Astrocyte (in vitro differentiated cells and primary cell): ENCODE measurements around the gene ELMO3. TPM values are rescaled to one million over a fixed set of nuclear protein-coding genes. Genes with fewer than 3 reads are reported as not detected.

ENCODE experiments used
- DNase-seq: peaks from one replicate; pipeline ENCODE4 v3.0.0-alpha.2; 2010; ENCODE audit warnings: low read depth
- FAIRE-seq: peaks from 2 replicates; lab custom pipeline; 2011; peaks lifted over from hg19 to GRCh38; lab: Jason Lieb, UNC
- H2AFZ ChIP-seq: 2 replicates; pipeline ENCODE4 v1.6.0; 2012; ENCODE audit warnings: low read depth, low read length, inconsistent platforms
- H3K27ac ChIP-seq: 2 replicates; pipeline ENCODE4 v1.5.1; 2011; ENCODE audit warnings: low read depth, low read length, inconsistent platforms
- H3K27me3 ChIP-seq: 2 replicates; pipeline ENCODE4 v1.6.0; 2011; ENCODE audit warnings: low read length, inconsistent platforms; ENCODE audit not compliant: insufficient read depth
- H3K36me3 ChIP-seq: 2 replicates; pipeline ENCODE4 v1.5.1; 2011; ENCODE audit warnings: low read length, inconsistent platforms; ENCODE audit not compliant: insufficient read depth
- H3K4me1 ChIP-seq: 2 replicates; pipeline ENCODE4 v1.5.1; 2011; ENCODE audit warnings: low read length, inconsistent platforms; ENCODE audit not compliant: insufficient read depth
- H3K4me2 ChIP-seq: 2 replicates; pipeline ENCODE4 v1.6.0; 2012; ENCODE audit warnings: low read length, inconsistent platforms
- H3K4me3 ChIP-seq: 2 replicates; pipeline ENCODE4 v1.5.1; 2011; ENCODE audit warnings: low read depth, mild to moderate bottlenecking, low read length, inconsistent platforms; ENCODE audit not compliant: insufficient read depth
- H3K79me2 ChIP-seq: 2 replicates; pipeline ENCODE4 v1.6.0; 2012; ENCODE audit warnings: mild to moderate bottlenecking, low read length, inconsistent platforms; ENCODE audit not compliant: insufficient read depth
- H3K9ac ChIP-seq: 2 replicates; pipeline ENCODE4 v1.6.0; 2012; ENCODE audit warnings: mild to moderate bottlenecking, low read length, inconsistent platforms
- H3K9me3 ChIP-seq: 2 replicates; pipeline ENCODE4 v1.5.1; 2012; ENCODE audit warnings: low read depth, mild to moderate bottlenecking, low read length, inconsistent platforms; ENCODE audit not compliant: insufficient read depth
- H4K20me1 ChIP-seq: 2 replicates; pipeline ENCODE4 v1.6.0; 2012; ENCODE audit warnings: low read length, inconsistent platforms; ENCODE audit not compliant: insufficient read depth
- H3K27ac Mint-ChIP-seq: one replicate; pipeline ENCODE4 v1.8.0; 2021; ENCODE audit warnings: mild to moderate bottlenecking, mixed read lengths; ENCODE audit not compliant: unreplicated experiment
- H3K27me3 Mint-ChIP-seq: one replicate; pipeline ENCODE4 v1.8.0; 2021; ENCODE audit warnings: low read depth, mixed read lengths; ENCODE audit not compliant: unreplicated experiment
- H3K36me3 Mint-ChIP-seq: one replicate; pipeline ENCODE4 v1.8.0; 2021; ENCODE audit warnings: low read depth, mixed read lengths; ENCODE audit not compliant: unreplicated experiment
- H3K4me1 Mint-ChIP-seq: one replicate; pipeline ENCODE4 v1.8.0; 2021; ENCODE audit warnings: low read depth, mixed read lengths; ENCODE audit not compliant: unreplicated experiment
- H3K4me3 Mint-ChIP-seq: one replicate; pipeline ENCODE4 v1.8.0; 2021; ENCODE audit warnings: mild to moderate bottlenecking, moderate library complexity, mixed read lengths; ENCODE audit not compliant: unreplicated experiment
- H3K9me3 Mint-ChIP-seq: one replicate; pipeline ENCODE4 v1.8.0; 2021; ENCODE audit warnings: mild to moderate bottlenecking, mixed read lengths; ENCODE audit not compliant: unreplicated experiment
- EZH2 ChIP-seq: IDR thresholded peaks from 2 replicates; pipeline ENCODE4 v1.6.1; 2012; ENCODE audit warnings: mild to moderate bottlenecking, low read length, inconsistent platforms; ENCODE audit not compliant: insufficient read depth
- total RNA-seq: library from RNA; stranded (reverse); gene quantifications from 2 replicates; pipeline ENCODE4 v1.2.1, GENCODE V29; 2021
- TF ChIP-seq, protein P1 (sequence below): IDR thresholded peaks from 2 replicates; pipeline ENCODE4 v1.5.1; 2011; ENCODE audit warnings: low read depth, mild to moderate bottlenecking, inconsistent platforms, low read length, moderate library complexity; ENCODE audit not compliant: insufficient read depth

Gene ELMO3
- total RNA-seq, 1 donor from 2014 or later = 1.4 TPM

DNA sequence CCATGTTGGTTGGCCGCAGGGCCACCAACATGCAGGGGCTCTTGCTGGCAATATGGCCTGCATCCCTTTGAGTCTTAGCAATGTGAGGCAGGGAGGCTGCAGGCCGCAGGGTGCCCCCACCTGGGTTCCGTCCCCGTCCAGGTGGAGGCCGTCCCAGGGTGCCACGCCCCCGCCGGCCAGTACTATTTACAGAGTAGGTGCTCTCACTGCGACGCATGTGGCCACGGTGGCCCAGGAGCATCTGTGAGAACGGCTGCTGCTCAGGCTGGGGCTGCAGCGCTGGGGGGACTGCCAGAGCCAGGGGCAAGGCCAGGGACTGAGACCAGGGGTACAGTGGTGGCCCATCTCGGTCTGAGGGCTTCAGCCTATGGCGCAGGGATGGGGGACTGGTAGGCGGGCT is 18.8 kb upstream of the ELMO3 start:
- DNase-seq (no peak), FAIRE-seq (no peak)
- H3K36me3 ChIP-seq = no peaks in the 10 kb centered on the region
- H3K9me3 Mint-ChIP-seq = peaks cover 2% of the 10 kb centered on the region
- H3K27me3 Mint-ChIP-seq = peaks cover 14% of the 10 kb centered on the region
- H3K36me3 Mint-ChIP-seq = peaks cover 16% of the 10 kb centered on the region
- no peak overlapping the region for H2AFZ ChIP-seq
- H3K27ac ChIP-seq = no peak overlapping the region
- TF ChIP-seq EZH2 = no peak
- TF ChIP-seq, protein P1, sequence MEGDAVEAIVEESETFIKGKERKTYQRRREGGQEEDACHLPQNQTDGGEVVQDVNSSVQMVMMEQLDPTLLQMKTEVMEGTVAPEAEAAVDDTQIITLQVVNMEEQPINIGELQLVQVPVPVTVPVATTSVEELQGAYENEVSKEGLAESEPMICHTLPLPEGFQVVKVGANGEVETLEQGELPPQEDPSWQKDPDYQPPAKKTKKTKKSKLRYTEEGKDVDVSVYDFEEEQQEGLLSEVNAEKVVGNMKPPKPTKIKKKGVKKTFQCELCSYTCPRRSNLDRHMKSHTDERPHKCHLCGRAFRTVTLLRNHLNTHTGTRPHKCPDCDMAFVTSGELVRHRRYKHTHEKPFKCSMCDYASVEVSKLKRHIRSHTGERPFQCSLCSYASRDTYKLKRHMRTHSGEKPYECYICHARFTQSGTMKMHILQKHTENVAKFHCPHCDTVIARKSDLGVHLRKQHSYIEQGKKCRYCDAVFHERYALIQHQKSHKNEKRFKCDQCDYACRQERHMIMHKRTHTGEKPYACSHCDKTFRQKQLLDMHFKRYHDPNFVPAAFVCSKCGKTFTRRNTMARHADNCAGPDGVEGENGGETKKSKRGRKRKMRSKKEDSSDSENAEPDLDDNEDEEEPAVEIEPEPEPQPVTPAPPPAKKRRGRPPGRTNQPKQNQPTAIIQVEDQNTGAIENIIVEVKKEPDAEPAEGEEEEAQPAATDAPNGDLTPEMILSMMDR = no peak
- no peak overlapping the region for H3K4me3 ChIP-seq
- no peak overlapping the region for H3K4me2 ChIP-seq
- H3K4me1 ChIP-seq = peaks cover 32% of the 10 kb centered on the region
- H3K9ac ChIP-seq = no peak overlapping the region
- peaks cover 3% of the 10 kb centered on the region for H3K4me1 Mint-ChIP-seq
- H3K4me3 Mint-ChIP-seq = no peak overlapping the region
- peaks cover 66% of the 10 kb centered on the region for H4K20me1 ChIP-seq
- peaks cover 23% of the 10 kb centered on the region for H3K79me2 ChIP-seq
- no peaks in the 10 kb centered on the region for H3K27me3 ChIP-seq
- H3K27ac Mint-ChIP-seq = no peak overlapping the region
- no peaks in the 10 kb centered on the region for H3K9me3 ChIP-seq

DNA sequence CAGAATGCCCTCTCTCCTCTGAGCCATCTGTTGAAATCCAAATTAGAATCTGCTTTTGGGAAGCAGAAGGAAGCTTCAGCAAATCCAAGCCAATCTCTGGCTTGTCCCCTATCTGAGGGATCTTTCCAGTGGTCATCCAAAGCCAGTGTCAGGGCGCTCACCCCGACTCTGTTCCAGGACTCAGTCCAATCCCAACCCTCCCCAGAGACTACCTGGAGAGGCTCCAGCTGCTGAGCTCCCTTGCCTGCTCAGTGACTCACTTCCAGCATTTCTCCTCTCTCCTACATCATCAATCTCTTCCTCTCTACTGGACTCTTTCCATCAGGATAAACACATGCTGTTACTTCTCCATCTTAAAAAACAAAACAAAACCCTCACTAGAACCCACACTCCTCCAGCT is 17.6 kb upstream of the ELMO3 start:
- H3K36me3 Mint-ChIP-seq = peaks cover 12% of the 10 kb centered on the region
- H3K4me1 Mint-ChIP-seq = peaks cover 10% of the 10 kb centered on the region
- TF ChIP-seq, protein P1 = no peak
- no peak for TF ChIP-seq EZH2
- H3K9ac ChIP-seq = no peak overlapping the region
- H2AFZ ChIP-seq = no peak overlapping the region
- peaks cover 71% of the 10 kb centered on the region for H4K20me1 ChIP-seq
- H3K27me3 Mint-ChIP-seq = peaks cover 14% of the 10 kb centered on the region
- H3K4me3 ChIP-seq = no peak overlapping the region
- H3K36me3 ChIP-seq = no peaks in the 10 kb centered on the region
- peak; percentile 79 for DNase-seq
- no peak overlapping the region for H3K27ac Mint-ChIP-seq
- H3K4me1 ChIP-seq = peaks cover 33% of the 10 kb centered on the region
- no peak for FAIRE-seq
- H3K4me3 Mint-ChIP-seq = no peak overlapping the region
- H3K4me2 ChIP-seq = peak overlapping the region; percentile 64
- peaks cover 23% of the 10 kb centered on the region for H3K79me2 ChIP-seq
- H3K27ac ChIP-seq = no peak overlapping the region
- no peaks in the 10 kb centered on the region for H3K27me3 ChIP-seq
- H3K9me3 Mint-ChIP-seq = peaks cover 2% of the 10 kb centered on the region
- no peaks in the 10 kb centered on the region for H3K9me3 ChIP-seq

DNA sequence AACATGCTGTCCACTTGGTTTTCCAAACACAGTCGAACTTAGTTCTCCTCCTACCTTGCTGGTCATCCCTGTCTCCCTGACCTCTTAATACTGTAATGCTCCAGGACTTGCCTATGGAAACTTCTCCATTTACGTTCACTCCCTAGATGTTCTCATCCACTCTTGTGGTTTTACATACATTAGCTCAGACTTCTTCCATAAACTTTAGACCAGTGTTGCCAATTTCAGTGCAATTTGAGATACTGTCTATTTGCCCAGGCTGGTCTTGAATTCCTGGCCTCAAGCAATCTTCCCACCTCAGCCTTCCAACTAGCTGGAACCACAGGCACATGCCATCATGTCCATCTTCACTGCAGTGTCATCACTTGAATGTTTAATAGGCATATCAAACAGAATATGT is 16.6 kb upstream of the ELMO3 start:
- DNase-seq (no peak), FAIRE-seq (no peak)
- Mint-ChIP-seq H3K4me1 (peaks cover 14% of the 10 kb centered on the region), H3K36me3 (peaks cover 8% of the 10 kb centered on the region), H3K4me3 (no peak overlapping the region), H3K27me3 (peaks cover 11% of the 10 kb centered on the region), H3K27ac (no peak overlapping the region), H3K9me3 (peaks cover 2% of the 10 kb centered on the region)
- H3K79me2 ChIP-seq = peaks cover 23% of the 10 kb centered on the region
- peak overlapping the region; percentile 91 for H3K4me2 ChIP-seq
- H3K36me3 ChIP-seq = no peaks in the 10 kb centered on the region
- no peak overlapping the region for H2AFZ ChIP-seq
- no peaks in the 10 kb centered on the region for H3K27me3 ChIP-seq
- H3K4me3 ChIP-seq = no peak overlapping the region
- no peak overlapping the region for H3K9ac ChIP-seq
- TF ChIP-seq EZH2 = no peak
- TF ChIP-seq, protein P1 = no peak
- no peaks in the 10 kb centered on the region for H3K9me3 ChIP-seq
- peaks cover 33% of the 10 kb centered on the region for H3K4me1 ChIP-seq
- no peak overlapping the region for H3K27ac ChIP-seq
- peaks cover 68% of the 10 kb centered on the region for H4K20me1 ChIP-seq
